Measurements from ENCODE around the gene TMOD3.
A peak's percentile ranks its signal among the peaks of the same experiment; 100 is the strongest.
"Not testable (repeated sequence)": the region's sequence is repeated elsewhere in the genome, so short reads cannot be mapped to it uniquely, and the experiment has no call there.

The TMOD3 gene

GRCh38 chr15:51829376-51830275, at the start of gene TMOD3:
TMOD3 (plus strand) TSS chr15:51829653; CDS start chr15:51862885, 33,232 bp downstream.
- DNase-seq (ENCODE audit: low read depth) = peak; percentile 73

GRCh38 chr15:51780636-51781035, 48.8 kb upstream of the TMOD3 start:
- no peak for DNase-seq (ENCODE audit: low read depth)

DNA sequence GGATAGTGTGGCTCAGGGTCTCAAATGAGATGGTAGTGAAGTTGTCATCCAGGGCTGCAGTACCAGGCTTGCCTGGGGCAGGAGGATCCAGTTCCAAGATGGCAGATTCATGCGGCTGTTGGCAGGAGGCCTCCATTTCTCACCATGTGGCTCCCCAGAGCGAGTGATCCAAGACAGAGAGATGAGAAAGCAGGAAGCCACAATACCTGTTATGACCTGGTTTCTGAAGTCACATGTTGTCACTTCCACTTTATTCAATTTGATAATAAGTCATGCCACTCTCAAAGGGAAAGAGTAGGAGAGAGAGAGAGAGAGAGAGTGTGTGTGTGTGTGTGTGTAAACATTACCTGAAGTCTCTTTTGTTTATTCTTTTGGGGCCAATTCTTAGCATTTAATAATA, 47.9 kb upstream of the TMOD3 start:
- DNase-seq (ENCODE audit: low read depth) = no peak

GRCh38 chr15:51782357-51782896, 47.0 kb upstream of the TMOD3 start:
- DNase-seq (ENCODE audit: low read depth) = no peak

GRCh38 chr15:51783967-51784366, 45.5 kb upstream of the TMOD3 start:
- no peak for DNase-seq (ENCODE audit: low read depth)

GRCh38 chr15:51787130-51787529, 42.3 kb upstream of the TMOD3 start:
- not testable (repeated sequence) for DNase-seq (ENCODE audit: low read depth)

GRCh38 chr15:51792474-51792873, 37.0 kb upstream of the TMOD3 start:
- not testable (repeated sequence) for DNase-seq (ENCODE audit: low read depth)

DNA sequence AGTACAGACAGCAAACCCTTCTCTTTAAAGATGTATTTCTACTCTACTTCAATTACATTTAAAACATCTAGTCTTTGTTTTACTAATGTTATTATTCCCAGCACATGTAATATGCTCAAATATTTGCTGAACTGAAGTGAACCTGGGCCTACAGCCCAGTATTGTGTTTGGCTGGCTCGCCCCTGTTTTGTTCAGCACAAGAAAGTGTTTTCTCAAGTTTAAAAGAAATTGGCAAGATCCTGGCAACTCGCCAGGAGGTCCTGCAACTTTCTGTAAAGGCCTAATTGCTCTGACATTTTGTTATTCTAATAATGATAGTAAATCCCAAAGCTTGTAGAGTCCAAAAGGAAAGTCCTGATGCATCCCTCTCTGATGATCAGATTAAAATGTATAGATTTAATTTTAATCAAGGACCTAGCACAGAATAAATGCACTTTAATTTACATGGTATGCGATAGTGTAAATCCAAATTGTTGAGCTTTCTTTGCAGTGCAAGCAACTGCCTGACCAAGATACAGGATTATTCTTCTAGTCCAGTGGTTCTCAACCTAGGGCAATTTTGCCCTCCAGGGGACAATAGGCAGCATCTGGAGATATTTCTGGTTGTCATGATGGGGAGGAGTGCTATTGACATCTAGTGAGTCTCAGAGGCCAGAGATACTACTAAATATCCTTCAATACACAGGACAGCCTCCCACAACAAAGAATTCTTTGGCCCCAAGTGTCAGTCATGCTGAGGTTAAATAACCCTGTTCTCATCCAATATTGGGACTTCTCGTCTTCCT, 35.7 kb upstream of the TMOD3 start:
- DNase-seq (ENCODE audit: low read depth) = no peak

GRCh38 chr15:51796847-51797401, 32.5 kb upstream of the TMOD3 start:
- DNase-seq (ENCODE audit: low read depth) = no peak

GRCh38 chr15:51798281-51798680, 31.2 kb upstream of the TMOD3 start:
- DNase-seq (ENCODE audit: low read depth) = no peak

DNA sequence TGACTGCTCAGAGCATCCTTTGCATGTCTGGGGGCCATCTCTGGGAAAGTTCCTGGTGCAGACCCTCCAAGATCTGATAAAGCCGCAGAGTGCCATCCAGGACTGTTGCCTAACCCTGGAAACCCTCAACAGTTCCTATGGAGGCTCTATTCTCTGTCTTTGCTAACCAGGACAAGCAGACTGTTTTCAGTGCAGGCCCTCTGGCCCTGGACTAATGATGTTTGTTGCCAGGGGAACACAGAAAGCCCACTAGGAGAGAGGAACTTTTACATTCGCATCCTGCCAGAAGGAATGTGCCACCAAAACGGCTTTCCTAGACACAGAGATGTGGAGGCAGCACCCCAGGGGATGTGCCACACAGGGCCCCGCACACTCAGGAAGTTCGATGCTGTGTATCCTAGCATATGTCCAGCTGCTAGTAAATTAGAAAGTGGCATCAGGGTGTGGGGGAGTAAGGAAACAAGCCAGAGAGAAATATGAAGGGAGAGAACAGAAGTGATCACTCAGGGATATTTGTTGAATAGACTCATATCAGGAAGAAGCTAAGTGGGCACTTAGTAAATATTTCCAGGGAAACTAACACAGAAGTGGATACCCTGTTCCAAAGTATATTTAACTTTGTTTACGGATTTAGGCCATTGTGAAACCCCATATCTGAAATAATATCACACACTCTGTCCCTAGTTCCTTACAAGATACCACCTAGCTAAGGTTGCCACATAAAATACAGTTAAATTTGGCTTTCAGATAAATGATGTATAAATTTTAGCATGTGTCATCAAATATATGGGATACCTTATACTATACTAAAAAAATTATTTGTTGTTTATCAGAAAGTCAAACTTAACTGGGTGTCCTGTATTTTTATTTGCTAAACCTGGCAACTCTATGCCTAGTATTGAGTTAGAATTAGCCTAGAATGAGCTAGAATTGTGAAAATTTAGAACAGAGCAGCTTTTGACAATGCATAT, 29.9 kb upstream of the TMOD3 start:
- no peak for DNase-seq (ENCODE audit: low read depth)

GRCh38 chr15:51801391-51801835, 28.0 kb upstream of the TMOD3 start:
- no peak for DNase-seq (ENCODE audit: low read depth)

GRCh38 chr15:51802593-51802992, 26.9 kb upstream of the TMOD3 start:
- DNase-seq (ENCODE audit: low read depth) = no peak

DNA sequence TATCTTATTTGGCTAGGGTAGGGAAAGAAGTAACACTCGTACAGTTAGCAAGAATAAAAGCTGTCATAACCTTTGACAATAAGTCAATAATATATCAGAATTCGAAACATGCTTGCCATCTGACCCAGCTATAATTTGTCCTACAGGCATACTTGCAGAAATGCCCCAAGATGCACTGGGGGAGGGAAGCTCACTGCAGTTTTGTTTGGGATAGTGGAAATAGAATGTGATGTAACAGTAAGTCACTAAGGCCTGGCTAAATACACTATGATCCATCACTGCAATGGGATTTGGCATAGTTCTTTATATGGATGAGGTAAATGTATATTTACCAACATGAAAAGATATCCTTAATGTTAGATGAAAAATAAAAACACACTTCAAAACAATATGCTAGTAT, 25.5 kb upstream of the TMOD3 start:
- no peak for DNase-seq (ENCODE audit: low read depth)

- no peak for DNase-seq (ENCODE audit: low read depth)
Measured at GRCh38 chr15:51806123-51806522, 23.3 kb upstream of the TMOD3 start.

DNA sequence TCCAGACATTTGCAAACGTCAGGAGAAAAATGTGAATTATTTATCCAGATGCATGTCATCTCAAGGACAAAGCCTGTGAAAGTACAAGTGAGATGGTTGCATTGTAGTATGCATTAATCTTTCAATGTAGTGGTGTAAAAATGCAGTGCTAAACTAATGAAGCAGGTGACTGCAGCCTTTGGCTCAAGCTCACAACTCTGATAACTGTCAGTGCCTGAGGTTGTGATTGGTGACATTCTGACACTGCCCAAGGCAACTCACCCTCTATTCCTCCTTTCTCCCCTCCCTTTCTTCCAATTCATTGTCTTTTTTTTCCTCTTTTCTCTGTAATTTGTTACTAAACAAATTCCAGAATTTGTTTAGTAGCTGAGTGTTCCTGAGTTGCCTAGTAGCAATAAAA, 20.0 kb upstream of the TMOD3 start:
- no peak for DNase-seq (ENCODE audit: low read depth)

- DNase-seq (ENCODE audit: low read depth) = no peak
Measured at GRCh38 chr15:51812598-51812997, 16.9 kb upstream of the TMOD3 start.

- DNase-seq (ENCODE audit: low read depth) = no peak
Measured at GRCh38 chr15:51814606-51815005, 14.8 kb upstream of the TMOD3 start.

DNA sequence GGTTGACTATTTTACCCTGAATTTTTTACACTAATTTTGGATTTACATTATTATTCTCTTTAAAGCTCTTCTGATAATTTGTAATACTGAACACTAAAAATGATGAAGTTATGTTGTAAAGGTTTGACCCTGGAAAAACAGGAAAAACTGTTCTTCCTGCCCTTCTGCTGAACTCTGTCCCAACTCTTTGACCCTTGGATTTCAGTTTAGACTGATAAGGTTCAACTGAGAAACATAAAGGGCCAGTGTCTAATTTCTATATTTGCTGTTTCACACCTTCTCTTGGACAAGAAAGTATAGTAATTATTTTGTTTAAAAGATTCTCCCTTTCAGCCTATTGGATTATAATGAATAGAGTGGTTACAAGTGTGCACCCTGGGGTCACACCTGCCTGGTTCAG, 12.8 kb upstream of the TMOD3 start:
- DNase-seq (ENCODE audit: low read depth) = no peak

- DNase-seq (ENCODE audit: low read depth) = no peak
Measured at GRCh38 chr15:51818150-51818549, 11.3 kb upstream of the TMOD3 start.

GRCh38 chr15:51825698-51826097, 3.8 kb upstream of the TMOD3 start:
- no peak for DNase-seq (ENCODE audit: low read depth)
